DMS153 treated with DMSO at 0.1 percent for 48 hours (cell line): ENCODE results near the gene DOCK4.
A peak's percentile ranks its signal among the peaks of the same experiment; 100 is the strongest.

Experiments used
- DNase-seq: peaks from one replicate; lab custom pipeline; 2025; ENCODE audit not compliant: unreplicated experiment; lab: John Stamatoyannopoulos, UW

Gene DOCK4

DNA sequence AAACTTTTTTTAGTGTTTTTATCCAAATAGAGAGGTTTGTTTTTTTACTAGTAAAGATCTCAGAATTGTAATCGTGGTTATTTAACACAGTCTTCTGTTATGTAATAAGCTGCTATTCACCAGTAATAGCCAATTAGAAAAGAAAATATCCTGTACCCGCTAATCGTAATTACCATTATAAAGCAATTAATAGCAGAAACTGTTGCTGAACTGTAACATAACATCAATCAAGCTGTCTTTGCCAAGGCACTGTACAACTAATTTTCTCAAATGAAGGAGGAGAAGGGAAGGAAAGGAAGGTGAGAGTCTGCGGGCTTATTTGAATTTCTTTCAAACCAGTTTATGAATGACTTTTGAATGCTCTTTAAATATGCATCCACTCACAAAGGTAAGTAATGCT lies 9.6 kb upstream of the DOCK4 start:
- no peak for DNase-seq

DNA sequence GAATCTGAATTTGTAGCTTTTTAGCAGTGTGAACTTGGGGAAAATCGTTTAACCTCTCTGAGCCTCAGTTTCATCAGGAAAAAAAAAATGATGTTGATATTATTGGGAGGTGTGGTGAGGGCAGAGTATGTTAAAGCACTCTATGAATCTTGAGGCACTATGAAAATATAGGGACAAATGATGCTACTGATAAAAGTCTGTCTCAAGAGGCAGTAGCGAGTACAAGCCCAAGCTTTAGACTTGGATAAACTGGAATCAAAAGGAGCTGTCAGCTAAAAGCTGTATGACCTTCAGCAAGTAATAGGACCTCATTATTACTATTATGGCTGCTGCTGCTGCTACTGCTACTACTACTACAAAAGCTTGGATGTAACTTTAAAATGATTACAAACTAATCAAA lies 8.7 kb upstream of the DOCK4 start:
- no peak for DNase-seq

DNA sequence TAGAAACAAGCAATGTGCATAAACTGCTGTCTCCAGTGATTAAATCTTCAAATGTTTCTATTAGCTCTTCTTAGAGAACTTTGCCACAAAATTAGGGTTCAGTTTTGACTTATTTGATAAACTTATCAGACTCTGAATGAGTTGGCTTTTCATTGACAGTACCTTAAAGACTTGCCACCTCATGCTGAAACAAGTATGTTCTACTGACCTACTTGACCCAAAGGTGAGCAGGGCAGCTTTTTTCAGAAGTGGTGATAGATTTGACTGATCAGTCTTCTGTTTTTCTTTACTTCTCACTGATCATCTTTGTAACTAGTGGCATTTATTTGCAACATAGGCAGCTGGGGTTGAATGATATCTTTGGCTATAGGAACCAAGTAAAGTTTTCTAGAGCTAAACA lies 8.1 kb upstream of the DOCK4 start:
- no peak for DNase-seq

DNA sequence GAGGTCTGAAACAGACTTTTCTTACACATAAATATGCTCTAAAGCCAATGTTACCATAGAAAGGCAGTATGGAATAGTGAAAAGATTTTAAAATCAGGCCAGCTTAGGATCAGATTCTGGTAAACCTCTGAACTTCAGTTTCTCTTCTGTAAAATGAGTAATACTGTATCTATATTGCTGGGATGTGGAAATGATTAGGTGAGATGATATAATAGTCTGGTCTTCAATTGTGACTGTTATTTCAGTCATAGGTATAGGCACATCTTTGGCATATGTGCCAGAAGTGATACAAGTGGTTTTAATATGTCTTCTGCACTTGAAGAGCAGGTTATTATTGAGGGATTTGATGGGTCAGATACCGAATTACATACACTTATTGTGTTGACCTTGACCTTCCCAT lies 7.5 kb upstream of the DOCK4 start:
- DNase-seq: no peak

DNA sequence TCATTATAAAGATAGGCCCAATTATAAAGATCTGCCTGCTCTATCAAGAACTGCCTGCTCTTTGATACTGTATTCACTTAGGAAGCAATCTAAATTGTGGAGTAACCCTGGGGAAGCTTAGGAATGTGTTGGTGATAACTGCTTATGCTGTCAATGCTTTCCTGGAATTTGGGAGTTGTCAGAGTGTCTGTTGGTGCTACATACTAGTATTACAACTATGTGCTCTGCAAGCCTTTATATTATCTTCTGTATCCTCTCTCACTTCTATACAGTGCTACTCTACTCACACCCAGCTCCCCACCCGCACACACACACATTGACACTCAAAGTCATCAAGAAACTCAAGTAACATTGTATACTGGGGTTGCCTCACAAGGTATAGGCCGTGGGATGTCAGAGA lies 6.4 kb upstream of the DOCK4 start:
- no peak for DNase-seq

DNA sequence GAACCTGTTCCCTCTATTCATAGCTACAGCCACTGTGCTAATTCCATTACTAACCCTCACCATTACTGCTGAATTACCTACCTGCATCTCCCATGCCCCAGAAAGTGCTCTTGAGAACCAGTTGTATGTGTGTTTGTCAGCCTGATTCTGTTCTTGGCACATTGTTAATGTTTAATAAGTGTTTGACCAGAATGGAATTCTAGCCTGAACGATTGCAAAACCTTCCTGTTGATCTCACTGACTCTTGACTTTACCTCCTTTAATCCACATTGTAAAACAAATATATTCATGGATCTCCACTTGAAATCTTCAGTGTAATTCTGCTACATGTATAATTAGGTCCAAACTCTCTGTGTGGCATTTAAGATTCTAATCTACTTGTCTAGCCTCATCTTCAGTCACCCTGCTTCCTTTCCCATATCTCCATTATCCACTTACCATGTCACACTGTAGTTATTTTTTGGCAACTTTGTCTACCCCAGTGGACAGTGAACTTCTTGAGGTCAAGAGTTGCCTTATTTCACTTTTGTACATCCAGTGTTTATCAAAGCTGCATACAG lies 5.2 kb upstream of the DOCK4 start:
- DNase-seq: no peak

DNA sequence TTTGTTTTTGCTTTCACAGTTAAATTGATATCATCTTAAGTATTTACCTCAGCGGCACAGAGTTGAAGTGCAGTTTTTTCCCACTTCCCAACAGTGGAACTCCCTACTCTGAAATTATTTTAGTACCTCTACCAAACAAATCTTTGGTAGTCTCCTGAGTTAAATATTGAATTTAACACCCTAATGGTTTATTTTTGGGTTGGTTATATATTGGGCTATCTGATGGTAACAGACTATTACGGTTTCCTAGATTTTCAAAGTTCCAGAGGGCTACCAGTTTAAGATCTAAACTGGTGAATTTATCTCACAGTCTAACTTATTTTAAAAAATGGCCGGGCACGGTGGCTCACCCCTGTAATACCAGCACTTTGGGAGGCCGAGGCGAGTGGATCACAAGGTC lies 1.6 kb upstream of the DOCK4 start:
- no peak for DNase-seq

DNA sequence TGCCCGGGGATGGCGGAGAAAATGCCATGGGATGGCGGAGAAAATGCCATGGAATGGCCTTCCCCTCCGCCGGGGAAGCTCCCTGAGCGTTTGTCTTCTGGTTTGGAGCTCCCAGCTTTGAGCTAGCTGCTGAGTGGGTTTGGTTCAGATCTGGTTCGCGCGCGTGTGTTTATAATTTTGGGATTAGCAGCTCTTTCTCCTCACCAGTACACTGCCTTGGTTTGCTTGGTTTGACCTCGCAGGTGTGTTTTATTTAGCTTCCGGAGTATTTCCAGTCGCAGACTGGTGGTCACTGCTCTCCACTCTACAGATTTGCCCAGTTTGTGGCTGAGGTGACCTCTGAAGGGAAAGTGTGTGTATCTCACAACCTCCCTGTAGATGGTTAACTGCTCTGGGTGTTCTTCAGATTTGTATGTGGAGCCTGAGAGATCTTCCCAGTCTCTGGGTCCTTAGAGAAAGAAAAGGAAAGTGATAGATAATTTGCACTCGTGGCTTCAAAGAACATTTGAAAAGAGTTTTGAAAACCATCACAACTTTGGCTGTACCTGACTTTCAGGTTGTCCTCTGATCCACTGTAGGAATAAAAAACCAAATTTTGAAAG lies 893 bp upstream of the DOCK4 start:
- no peak for DNase-seq

DNA sequence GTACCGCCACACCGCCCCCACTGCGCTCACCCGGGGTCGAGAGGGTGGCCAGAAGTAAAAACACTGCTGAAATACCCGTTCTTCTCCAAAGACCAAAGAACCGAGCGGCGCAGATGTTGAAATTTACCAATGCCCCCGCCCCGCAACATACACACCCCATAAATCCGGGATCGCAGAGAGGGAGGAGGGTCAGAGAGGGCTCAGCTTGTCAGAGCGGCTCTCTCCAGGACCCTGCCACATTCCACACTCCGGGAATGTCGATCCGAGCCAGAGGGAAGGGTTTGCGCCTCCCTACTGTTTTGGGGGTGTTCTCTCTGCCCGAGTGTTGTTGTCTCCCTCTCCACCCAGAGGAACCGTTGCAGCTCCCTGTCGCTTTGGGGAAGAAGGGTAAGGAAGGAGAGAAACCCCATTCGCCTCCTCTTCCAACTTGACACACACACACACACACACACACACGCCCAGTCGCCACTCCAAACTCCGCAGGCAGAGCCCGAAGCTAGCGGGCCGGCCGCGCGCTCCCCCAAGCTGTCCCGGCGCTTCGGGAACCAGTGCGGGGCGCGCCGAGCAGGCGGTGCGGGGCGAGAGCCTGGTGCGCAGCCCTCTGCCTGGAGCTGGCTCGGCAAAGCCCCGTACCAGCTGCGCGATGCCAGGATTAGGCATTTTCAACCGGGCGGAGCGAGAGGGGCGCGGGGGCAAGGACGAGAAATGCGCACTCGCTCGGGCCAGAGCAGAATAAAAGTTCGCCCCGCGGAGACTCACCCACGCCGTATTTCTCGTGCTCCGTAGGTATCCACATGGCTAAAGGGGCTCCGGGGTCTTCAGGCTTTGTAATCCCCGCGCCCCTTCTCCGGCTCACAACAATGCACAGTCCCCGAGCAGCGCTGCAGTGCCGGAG lies 609 bp downstream of the DOCK4 start:
- DNase-seq: peak; percentile 53

DNA sequence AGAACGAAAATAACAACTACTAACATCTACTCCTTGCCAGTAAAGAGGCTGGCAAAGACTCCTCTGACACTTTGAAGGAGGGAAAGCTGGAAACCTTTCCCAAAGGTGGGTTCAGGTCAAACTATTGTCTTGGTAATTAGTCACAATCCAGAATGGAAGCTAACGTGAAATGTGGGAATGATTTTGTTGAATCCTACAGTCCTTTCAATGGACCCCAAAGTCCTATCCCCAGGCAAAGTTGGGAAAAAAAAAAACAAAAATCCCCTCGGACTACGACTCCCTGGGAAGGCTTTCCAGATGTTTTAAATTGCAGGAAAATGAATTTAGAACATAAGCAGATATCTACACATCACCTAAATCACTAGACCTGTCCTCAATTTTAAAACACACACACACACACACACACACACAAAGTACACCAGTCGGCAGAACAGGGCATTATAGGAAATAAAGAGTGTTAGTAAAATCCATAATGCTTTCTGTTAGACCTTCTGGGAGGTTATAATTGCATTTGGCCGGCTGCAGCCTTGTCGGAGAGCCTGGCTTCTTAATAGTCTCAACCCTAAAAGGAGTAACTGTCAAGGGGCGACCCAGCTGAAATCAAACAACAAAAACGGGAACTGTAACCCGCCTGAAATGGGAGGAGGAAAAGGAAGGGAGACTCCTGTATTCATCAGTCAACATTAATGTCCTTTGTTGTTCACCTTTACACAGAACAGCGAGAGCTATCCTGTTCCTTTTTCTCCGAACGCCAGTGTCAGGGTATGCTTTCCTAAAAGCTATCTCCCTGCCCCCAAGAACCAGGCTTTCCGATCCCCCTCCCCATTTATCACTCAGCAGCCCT lies 1.5 kb downstream of the DOCK4 start:
- no peak for DNase-seq

DNA sequence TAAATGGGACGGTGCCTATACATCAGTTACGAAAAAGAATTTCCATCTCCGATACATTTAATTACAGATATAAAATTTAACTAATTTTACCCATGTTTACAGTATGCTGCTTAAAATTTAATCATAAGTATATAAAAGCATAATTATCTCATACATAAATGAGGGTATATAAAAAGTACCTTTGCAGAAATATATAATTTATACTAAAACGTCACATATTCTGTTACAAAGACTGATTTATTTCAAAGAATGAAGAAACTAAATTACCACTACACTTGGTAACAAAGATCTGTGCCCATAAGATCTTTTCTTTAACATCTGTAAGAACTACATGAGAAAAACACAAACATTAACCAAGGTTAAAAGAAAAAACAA lies 2.8 kb downstream of the DOCK4 start:
- DNase-seq: no peak

DNA sequence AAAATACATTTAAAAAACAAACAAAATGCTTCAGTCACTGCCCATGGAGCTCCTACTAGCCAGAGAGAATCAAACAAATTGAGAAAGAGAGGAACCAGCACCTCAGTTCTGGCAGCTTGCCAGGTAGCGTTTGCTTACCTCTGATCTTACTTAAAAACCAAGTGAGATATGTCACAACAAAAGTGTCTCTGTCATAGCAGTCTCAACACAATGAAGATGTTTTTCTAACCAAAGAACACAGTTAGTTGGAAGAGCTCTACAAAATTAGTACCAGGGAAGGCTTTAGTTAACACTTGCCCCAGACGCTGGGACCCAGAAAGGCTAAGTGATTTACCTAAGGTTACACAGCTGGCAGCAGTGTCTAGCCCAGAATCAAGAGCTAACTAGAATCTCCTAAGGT lies 3.4 kb downstream of the DOCK4 start:
- DNase-seq: peak; percentile 50

DNA sequence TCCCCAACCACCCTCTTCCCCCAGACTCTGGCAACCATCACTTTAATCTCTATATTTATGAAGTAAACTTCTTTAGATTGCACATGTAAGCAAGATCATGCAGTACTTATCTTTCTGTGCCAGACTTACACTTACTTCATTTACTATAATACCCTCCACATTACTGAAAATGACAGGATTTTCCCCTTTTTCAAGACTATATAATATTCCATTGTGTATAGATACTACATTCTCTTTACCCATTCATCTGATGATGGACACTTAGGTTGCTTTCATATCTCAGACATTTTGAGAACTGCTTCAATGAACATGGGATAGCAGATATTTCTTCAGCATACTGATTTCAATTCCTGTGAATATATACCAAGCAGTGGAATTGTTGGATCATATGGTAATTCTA lies 4.4 kb downstream of the DOCK4 start:
- no peak for DNase-seq

DNA sequence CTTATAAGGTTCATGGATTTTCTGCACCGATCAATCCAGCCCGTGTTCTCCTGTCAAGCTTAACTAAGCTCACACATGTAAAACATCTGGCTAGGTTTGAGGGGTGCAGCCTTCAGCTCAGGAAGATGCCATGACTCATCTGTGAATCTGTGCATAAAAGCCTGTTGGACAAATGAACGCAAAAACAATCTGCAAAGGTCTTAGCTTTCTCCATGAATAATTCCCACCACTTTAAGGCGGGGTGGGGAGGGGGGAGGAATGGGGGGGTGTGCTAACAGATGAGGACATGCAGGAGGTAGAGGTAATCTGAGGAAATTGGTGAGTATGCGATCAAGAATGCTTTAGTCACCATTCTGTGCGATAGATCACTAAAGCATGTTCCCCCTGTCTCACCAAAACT lies 4.8 kb downstream of the DOCK4 start:
- no peak for DNase-seq

DNA sequence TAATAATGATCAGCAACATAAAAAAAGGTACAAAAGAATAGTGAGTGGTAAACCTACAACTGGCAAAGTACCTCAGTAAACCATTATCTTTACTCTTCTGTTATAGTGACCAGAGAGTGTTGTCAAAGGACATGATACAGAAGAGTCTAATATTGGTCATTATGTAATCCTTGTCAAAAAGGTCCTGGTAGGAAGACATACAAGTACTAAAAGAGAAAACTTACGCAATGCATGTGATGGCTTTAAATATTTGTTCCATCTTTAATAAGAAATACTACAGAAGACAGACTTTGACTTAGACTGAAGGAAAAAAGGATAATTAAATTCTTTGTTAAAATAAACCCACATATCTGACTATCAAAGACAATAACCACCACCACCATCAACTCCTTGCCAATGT lies 6.5 kb downstream of the DOCK4 start:
- no peak for DNase-seq

DNA sequence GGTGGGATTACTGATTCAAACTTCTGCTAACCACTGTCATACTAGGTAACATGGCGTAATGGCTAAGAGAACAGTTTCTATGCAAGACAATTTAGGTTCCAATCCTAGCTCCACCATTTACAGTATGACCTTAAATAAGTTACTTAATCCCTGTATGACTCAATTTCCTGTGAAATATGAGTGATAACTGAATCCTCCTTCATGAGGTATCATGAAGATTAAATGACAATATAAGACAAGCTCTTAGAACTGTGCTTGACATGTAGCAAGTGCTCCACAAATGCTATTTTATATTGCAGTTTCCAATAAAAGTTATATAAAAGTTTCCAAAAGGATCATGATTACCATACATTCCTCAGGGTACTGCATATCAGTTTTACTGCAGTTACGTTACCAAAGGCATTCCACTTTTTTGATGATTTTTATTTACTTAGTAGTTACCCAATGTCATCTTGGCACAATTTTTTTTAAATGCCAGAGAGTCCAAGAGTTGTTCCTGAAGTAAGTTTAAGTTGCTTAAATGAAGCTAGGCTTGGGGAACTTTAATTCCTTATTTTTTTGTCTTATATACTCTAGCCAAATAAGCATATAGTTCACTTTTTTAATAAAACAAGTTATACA lies 7.1 kb downstream of the DOCK4 start:
- DNase-seq: no peak

DNA sequence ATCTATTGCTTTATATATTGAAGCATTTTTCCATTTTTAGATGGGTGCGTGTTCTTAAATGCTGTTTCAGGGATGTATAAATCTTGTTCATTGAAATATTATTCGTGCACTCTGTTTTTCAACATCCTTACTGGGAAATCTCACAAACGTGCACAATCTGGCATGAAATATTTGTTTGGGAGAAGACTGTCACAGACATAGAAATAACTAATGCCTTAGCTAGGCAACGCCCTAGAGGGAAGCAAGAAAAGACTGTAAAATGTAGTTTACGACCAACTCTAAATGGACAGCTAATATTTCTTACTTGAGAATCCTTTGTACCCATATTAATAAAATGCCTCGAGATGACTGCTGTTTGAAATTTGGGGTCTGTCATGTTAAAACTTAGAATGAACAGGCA lies 8.9 kb downstream of the DOCK4 start:
- DNase-seq: no peak

DNA sequence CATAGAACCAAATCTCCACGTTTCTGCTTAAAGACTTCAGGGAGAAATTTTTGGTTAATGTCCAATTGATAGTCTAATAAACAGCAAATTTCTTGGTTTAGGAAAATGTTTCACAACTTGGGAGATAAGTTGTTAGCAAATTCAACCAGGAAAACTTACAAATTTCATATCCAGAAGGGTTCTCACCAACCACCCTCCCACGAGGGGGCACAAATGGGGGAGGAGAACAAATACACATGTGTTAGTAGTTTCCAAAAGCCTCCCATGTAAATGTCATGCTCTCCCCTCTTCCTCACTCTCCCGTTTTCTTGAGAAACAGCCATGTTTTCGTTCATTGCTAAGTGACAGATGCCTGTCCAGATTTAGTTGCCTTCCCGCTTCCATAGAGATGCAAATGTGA lies 10.5 kb downstream of the DOCK4 start:
- no peak for DNase-seq

DNA sequence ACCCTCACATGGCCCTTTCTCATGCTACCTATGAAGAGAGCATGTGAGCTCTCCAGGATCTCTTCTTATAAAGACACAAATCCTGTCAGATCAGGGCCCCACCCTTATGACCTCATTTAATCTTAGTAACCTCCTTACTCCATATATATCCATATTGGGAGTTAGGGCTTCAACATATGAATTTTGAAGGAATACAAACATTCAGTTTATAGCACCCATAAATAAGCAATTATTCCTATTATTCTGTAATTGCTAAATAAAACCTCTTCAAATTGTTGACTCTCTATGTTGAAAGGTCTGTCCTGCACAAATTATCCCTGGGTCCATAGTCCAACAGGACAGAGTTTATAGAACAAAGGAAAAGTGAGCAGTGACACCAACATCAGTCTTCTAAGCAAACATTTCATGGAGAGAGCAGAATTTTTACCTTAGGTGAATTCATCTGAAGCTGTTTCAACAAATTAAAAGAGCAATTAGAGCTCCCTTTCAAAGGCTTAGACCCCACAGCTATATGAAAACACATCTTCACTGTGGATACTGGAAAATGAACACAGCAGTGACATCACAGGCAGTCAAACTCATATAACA lies 12.2 kb downstream of the DOCK4 start:
- no peak for DNase-seq

DNA sequence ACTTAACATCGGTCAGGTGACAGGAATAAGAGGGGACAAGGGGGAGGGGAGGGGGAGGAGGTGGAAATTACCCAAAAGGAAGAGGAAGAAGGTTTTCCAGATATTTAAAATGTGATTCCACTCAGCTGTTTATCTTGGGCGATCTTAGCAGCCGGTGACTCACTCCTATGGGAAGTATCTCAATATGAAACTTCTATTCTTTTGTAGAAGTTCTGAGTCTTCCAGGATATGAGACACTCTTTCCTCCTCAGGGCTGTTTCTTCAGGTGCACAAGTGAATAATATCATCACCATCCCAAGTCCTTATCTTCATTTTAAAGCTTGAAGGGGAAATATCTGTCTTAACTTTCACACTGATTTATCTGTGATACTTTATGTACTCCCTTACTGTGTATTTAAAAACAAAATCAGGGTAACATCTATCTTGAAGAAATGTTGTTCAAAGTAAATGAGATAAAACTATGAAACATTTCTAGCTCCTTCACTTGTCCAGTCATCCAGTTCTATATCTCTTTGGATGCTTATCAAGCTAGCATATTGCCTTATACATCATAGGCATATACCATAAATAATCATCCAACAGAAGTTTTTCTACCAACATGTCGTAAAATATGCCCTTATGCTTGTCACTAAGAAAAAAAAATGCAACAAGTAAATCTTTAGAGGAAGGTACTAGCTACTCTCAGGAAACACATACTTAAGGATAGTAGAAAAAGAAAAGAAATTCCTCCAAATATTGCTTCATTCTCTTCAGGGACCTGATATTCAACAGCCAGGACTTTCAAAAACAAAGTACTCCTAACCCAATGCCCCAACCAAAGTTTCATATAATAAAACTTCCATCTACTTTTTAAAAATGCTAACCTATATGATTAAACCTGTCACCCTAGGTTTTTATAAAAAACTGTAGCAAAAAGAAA lies 13.7 kb downstream of the DOCK4 start:
- DNase-seq: no peak
